RKO (cell line): ENCODE measurements around the gene FIBCD1.
"Not testable (repeated sequence)": the region's sequence is repeated elsewhere in the genome, so short reads cannot be mapped to it uniquely, and the experiment has no call there.

ENCODE experiments used
- DNase-seq: peaks from one replicate; pipeline ENCODE4 v3.0.0-alpha.2; 2016; ENCODE audit warnings: low spot score

The FIBCD1 gene

GRCh38 chr9:130973686-130974281 is 34.7 kb upstream of the FIBCD1 start:
- no peak for DNase-seq

- no peak for DNase-seq
Measured at GRCh38 chr9:130972957-130973685, 34.1 kb upstream of the FIBCD1 start.

- DNase-seq = no peak
Measured at GRCh38 chr9:130972277-130972956, 33.4 kb upstream of the FIBCD1 start.

- no peak for DNase-seq
Measured at GRCh38 chr9:130971294-130971849, 32.3 kb upstream of the FIBCD1 start.

- no peak for DNase-seq
Measured at GRCh38 chr9:130970855-130971254, 31.8 kb upstream of the FIBCD1 start.

GRCh38 chr9:130970052-130970451 is 31.0 kb upstream of the FIBCD1 start:
- DNase-seq = no peak

- no peak for DNase-seq
Measured at GRCh38 chr9:130965680-130966079, 26.6 kb upstream of the FIBCD1 start.

- no peak for DNase-seq
Measured at GRCh38 chr9:130963916-130964315, 24.9 kb upstream of the FIBCD1 start.

GRCh38 chr9:130963337-130963908 is 24.4 kb upstream of the FIBCD1 start:
- no peak for DNase-seq

GRCh38 chr9:130962418-130963316 is 23.6 kb upstream of the FIBCD1 start:
- peak; percentile 98 for DNase-seq

GRCh38 chr9:130961511-130962300 is 22.7 kb upstream of the FIBCD1 start:
- DNase-seq = no peak

GRCh38 chr9:130960522-130961378 is 21.7 kb upstream of the FIBCD1 start:
- DNase-seq = no peak

- no peak for DNase-seq
Measured at GRCh38 chr9:130959809-130960334, 20.8 kb upstream of the FIBCD1 start.

- not testable (repeated sequence) for DNase-seq
Measured at GRCh38 chr9:130958564-130958963, 19.5 kb upstream of the FIBCD1 start.

GRCh38 chr9:130957451-130958203 is 18.6 kb upstream of the FIBCD1 start:
- DNase-seq = no peak

- DNase-seq = no peak
Measured at GRCh38 chr9:130956636-130957450, 17.8 kb upstream of the FIBCD1 start.

GRCh38 chr9:130955947-130956621 is 17.0 kb upstream of the FIBCD1 start:
- no peak for DNase-seq
